HFFc6 (cell line): ENCODE results near the gene RHBDD1. TPM values are rescaled to one million over a fixed set of nuclear protein-coding genes. Genes with fewer than 3 reads are reported as not detected.
A peak's percentile ranks its signal among the peaks of the same experiment; 100 is the strongest.

ENCODE experiments used
- DNase-seq: peaks from one replicate; pipeline ENCODE4 v3.0.0-alpha.2; 2018
- H3K27ac Mint-ChIP-seq: 2 replicates; pipeline ENCODE4 v1.8.0; 2020; ENCODE audit warnings: mild to moderate bottlenecking, mixed read lengths
- H3K27me3 Mint-ChIP-seq: 2 replicates; pipeline ENCODE4 v1.8.0; 2021; ENCODE audit warnings: mild to moderate bottlenecking, moderate library complexity, mixed read lengths; ENCODE audit not compliant: insufficient read depth
- H3K36me3 Mint-ChIP-seq: 2 replicates; pipeline ENCODE4 v1.8.0; 2021; ENCODE audit warnings: low read depth, mixed read lengths
- H3K4me1 Mint-ChIP-seq: 2 replicates; pipeline ENCODE4 v1.8.0; 2020; ENCODE audit warnings: low read depth, mixed read lengths
- H3K4me3 Mint-ChIP-seq: 2 replicates; pipeline ENCODE4 v1.8.0; 2020; ENCODE audit warnings: mild to moderate bottlenecking, moderate library complexity, mixed read lengths
- H3K9me3 Mint-ChIP-seq: 2 replicates; pipeline ENCODE4 v1.8.0; 2020; ENCODE audit warnings: mild to moderate bottlenecking, mixed read lengths
- total RNA-seq, 6 experiments: library from RNA; stranded (reverse); fragmentation: NEBNext Ultra II Directional; extraction: Animal tissue kit (Norgen Biotek cat#: 25700); gene quantifications; 2 replicates in 1 of 6; 3 replicates in 5 of 6; pipeline ENCODE4 v1.2.3, GENCODE V29; 2021
- TF ChIP-seq, protein P1 (sequence below): fragments of 200-600 bp; sonication (generic); IDR thresholded peaks from 2 replicates; pipeline ENCODE4 v1.5.0; 2021; ENCODE audit warnings: antibody characterized with exemption, mild to moderate bottlenecking

RHBDD1 gene
- total RNA-seq, 6 experiments from 2014 or later = 34.3 to 50.7 (median 42.3) TPM

DNA sequence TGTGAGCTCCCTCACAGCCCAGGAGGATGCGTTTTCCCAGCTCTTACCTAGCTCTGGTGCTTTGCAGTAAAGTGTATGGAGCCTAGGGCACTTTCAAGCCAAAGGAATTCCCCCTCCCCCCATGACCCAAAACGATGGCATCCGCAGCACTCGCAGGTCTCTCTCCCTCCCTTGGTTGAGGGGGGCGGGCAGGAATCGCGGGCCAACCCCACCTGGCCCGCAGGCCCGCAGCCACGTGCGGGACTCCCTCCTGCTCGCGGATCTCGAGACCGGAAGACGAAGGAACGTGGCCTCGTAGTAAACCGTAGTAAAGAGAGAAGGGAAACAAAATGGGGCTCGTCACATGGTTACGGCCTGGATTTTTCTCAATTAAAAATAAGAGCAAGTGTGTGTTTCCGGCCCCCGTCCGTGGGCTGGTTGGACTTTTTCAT lies 44.8 kb upstream of the RHBDD1 start:
- Mint-ChIP-seq H3K4me3 (peak overlapping the region; percentile 85), H3K4me1 (peaks cover 66% of the 10 kb centered on the region), H3K9me3 (no peaks in the 10 kb centered on the region), H3K36me3 (peaks cover 89% of the 10 kb centered on the region), H3K27me3 (no peaks in the 10 kb centered on the region), H3K27ac (peak overlapping the region; percentile 67)
- TF ChIP-seq, protein P1, sequence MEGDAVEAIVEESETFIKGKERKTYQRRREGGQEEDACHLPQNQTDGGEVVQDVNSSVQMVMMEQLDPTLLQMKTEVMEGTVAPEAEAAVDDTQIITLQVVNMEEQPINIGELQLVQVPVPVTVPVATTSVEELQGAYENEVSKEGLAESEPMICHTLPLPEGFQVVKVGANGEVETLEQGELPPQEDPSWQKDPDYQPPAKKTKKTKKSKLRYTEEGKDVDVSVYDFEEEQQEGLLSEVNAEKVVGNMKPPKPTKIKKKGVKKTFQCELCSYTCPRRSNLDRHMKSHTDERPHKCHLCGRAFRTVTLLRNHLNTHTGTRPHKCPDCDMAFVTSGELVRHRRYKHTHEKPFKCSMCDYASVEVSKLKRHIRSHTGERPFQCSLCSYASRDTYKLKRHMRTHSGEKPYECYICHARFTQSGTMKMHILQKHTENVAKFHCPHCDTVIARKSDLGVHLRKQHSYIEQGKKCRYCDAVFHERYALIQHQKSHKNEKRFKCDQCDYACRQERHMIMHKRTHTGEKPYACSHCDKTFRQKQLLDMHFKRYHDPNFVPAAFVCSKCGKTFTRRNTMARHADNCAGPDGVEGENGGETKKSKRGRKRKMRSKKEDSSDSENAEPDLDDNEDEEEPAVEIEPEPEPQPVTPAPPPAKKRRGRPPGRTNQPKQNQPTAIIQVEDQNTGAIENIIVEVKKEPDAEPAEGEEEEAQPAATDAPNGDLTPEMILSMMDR = no peak
- DNase-seq = peak; percentile 48

DNA sequence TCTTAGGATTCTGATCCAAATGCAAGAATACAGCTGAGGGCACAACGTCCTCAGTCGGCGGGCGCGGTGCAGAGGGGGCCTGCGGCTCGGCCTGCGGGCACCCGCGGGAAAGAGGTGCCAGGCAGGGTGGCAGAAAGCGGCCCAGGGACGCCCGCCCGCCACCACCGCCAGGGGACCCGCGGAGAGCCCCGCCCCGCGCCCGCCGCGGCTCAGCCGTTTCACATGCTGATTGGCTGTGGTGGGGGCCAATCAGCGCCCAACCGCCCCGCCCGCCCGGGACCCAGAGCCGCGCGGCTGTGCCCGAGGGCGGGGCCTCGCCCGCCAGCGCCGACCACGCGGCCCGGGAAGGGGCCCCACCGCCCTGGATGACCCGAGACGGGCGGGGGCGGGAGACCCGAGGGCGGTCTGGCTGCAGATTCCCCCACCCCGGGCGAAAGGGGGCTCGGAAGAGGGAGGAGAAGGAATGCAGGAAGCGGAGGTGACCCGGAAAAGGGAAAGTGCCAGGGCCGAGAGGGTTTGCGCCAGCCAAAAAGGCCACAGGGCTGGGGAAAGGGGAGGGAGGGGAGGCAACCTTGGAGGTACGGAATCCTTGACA lies 44.3 kb upstream of the RHBDD1 start:
- TF ChIP-seq, protein P1 = peak; percentile 74
- Mint-ChIP-seq H3K9me3 (no peaks in the 10 kb centered on the region), H3K4me1 (peaks cover 70% of the 10 kb centered on the region), H3K4me3 (peak overlapping the region; percentile 90), H3K36me3 (peaks cover 89% of the 10 kb centered on the region), H3K27ac (peak overlapping the region; percentile 83), H3K27me3 (no peaks in the 10 kb centered on the region)
- DNase-seq = peak; percentile 73

DNA sequence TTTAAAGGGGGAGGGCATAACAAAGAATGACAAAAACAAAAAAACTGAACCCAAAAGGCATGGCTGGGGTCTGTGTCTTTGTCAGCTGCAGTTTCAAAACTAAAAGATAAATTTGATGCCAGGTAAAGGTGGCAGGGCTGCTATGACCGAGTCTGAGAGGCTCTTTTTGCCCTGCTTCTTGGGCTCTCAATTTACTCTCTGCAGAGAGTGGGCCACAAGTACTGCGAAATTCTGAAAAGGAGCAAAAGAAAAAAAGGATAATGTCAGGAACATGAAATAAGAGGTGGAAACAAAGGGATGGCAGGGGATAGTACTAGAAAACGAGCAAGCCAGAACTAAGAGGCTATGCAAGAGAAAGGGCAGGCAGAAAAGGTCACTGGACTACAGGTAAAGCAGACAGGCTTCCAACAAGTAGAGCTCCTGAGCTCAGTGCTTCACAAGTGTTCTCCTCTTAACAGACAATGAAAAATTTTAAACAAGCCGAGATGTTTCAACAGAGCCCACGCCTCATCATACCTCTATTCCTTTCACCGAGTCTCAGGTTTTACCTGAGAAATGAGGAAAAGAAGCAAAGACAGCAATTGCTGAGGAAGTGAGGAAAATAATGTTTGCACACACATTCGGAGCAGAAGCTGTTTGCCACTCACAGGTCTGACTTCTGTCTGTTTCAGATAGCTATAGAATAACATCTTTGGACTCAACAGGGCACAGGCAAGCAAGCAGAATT lies 43.5 kb upstream of the RHBDD1 start:
- peaks cover 89% of the 10 kb centered on the region for H3K36me3 Mint-ChIP-seq
- H3K9me3 Mint-ChIP-seq = no peaks in the 10 kb centered on the region
- no peak for DNase-seq
- H3K27me3 Mint-ChIP-seq = no peaks in the 10 kb centered on the region
- TF ChIP-seq, protein P1 = no peak
- peak overlapping the region; percentile 90 for H3K4me3 Mint-ChIP-seq
- H3K4me1 Mint-ChIP-seq = peaks cover 70% of the 10 kb centered on the region
- peak overlapping the region; percentile 83 for H3K27ac Mint-ChIP-seq

DNA sequence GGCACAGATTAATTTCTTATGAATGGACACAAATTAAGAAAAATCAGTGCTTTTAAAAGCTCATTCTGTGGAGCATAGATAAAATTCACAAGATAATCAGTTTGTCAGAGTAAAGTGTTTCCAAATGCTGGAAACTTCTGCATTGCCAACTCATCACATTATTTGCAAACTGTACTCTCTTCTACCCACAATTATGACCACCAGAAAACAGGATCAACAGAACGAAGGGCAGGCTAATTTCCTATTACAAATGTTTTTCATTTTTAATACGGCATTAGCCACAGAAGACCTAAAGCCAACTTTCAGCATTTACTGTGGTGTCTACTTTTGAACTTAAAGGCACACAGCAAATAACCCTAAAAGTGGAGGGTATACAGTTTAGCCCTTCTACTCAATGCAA lies 42.2 kb upstream of the RHBDD1 start:
- TF ChIP-seq, protein P1 = no peak
- Mint-ChIP-seq H3K9me3 (no peaks in the 10 kb centered on the region), H3K36me3 (peaks cover 85% of the 10 kb centered on the region), H3K4me1 (peaks cover 62% of the 10 kb centered on the region), H3K27me3 (no peaks in the 10 kb centered on the region), H3K4me3 (peak overlapping the region; percentile 90), H3K27ac (peak overlapping the region; percentile 83)
- no peak for DNase-seq

DNA sequence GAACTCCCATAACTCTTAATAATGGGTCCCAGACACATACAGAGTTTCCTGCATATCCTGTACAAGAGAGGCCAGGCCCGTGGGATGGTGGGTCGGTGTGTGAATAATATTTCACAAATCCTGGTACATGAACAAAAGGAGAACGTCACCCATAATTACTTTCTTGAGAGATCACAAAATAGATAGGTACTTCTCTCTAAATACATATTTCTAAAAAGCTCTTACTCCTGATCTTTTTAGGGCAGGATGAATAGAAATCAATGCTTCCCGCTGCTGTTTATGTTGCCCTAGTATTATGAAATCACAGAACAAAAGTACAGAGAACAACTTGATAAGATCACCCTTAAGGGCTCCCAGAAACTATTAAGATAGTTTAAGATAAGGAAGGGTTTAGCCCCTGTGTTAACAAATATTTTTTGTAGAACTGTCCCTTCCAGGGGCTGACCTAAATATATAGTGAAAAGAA lies 41.6 kb upstream of the RHBDD1 start:
- Mint-ChIP-seq H3K36me3 (peaks cover 80% of the 10 kb centered on the region), H3K27me3 (no peaks in the 10 kb centered on the region), H3K4me1 (peaks cover 57% of the 10 kb centered on the region), H3K27ac (peak overlapping the region; percentile 83), H3K4me3 (peak overlapping the region; percentile 90), H3K9me3 (no peaks in the 10 kb centered on the region)
- DNase-seq = peak; percentile 26
- TF ChIP-seq, protein P1 = no peak
